ENCODE data around the gene LY6G5B.

The LY6G5B gene

GRCh38 chr6:31719001-31719400, 49.2 kb downstream of the LY6G5B start:
- DNase-seq: no peak

- DNase-seq: no peak
These were observed 50.5 kb downstream of the LY6G5B start for GRCh38 chr6:31720196-31720770.

GRCh38 chr6:31721351-31722020, 51.7 kb downstream of the LY6G5B start, which contains the start of gene LY6G6C:
Gene LY6G6C, minus strand, starts transcription at chr6:31721746. Its CDS starts 67 bp downstream, at chr6:31721679.
- DNase-seq: no peak

GRCh38 chr6:31722173-31722572, 52.4 kb downstream of the LY6G5B start:
- no peak for DNase-seq

All from GDM1 (cell line).